ENCODE results near the gene ADGRE2. TPM values are rescaled to one million over a fixed set of nuclear protein-coding genes. Genes with fewer than 3 reads are reported as not detected.

Gene ADGRE2
- total and polyA plus RNA-seq, 2 of the 4 experiments (the other 2 are of a cell fraction): not detected

GRCh38 chr19:14718522-14719116 is 59.7 kb downstream of the ADGRE2 start:
- no peak for DNase-seq
- BruUV-seq (replicated peaks): no TSS peak

More at GRCh38 chr19:14718522-14719116, 59.7 kb downstream of the ADGRE2 start:
- H2AK5ac ChIP-seq (ENCODE audit: low read depth, low read length): no peak overlapping the region
- no peak overlapping the region for H3K4me2 ChIP-seq (ENCODE audit: low read depth, low read length)
- no peak overlapping the region for H3K4ac ChIP-seq (ENCODE audit: low read depth, low read length)
- no peak overlapping the region for H2BK20ac ChIP-seq (ENCODE audit: low read depth, low read length)
- no peaks in the 10 kb centered on the region; a peak in 1 of 4 replicates for H3K79me1 ChIP-seq (ENCODE audit: low read depth in 1 of 2, low read length in 2 of 2)
- no peaks in the 10 kb centered on the region for H4K20me1 ChIP-seq (ENCODE audit: insufficient read depth, low read length)
- H4K8ac ChIP-seq (ENCODE audit: low read depth in 2 of 2, low read length in 2 of 2): no peak overlapping the region
- H3K9me1 ChIP-seq (ENCODE audit: insufficient read depth, low read length): no peaks in the 10 kb centered on the region
- ATAC-seq (ENCODE audit: low read depth): no peak
- peaks cover 72% of the 10 kb centered on the region for H3K9me3 ChIP-seq (ENCODE audit: control insufficient read depth, insufficient read depth, low read length)
- ChIA-PET CTCF (no interaction called here), POLR2A (ENCODE audit: unreplicated experiment) (no interaction called here)
- H3K27ac ChIP-seq (ENCODE audit: insufficient read depth, low read length): no peak overlapping the region
- in situ Hi-C loops (cut with MboI; ENCODE audit: low sequenced_read_pairs) (no loop called here), dilution Hi-C loops (cut with HindIII; ENCODE audit: low sequenced_read_pairs, unreplicated experiment) (no loop called here), intact Hi-C loops (cut with micrococcal nuclease) (no loop called here)
- H3K36me3 ChIP-seq (ENCODE audit: control insufficient read depth, insufficient read depth, low read length): peaks cover 58% of the 10 kb centered on the region
- H3K23ac ChIP-seq (ENCODE audit: low read depth, low read length): no peak overlapping the region
- no peak overlapping the region for H3K4me3 ChIP-seq (ENCODE audit: insufficient read depth, low read depth, low read length)
- H2AFZ ChIP-seq (replicated peaks; ENCODE audit: low read length, poor library complexity): no peak overlapping the region
- H4K91ac ChIP-seq (ENCODE audit: insufficient read depth, low read depth, low read length): no peak overlapping the region
- no peak overlapping the region for H2AK9ac ChIP-seq (replicated peaks; ENCODE audit: low read depth, low read length, poor library complexity)
- no peak overlapping the region for H2BK120ac ChIP-seq (ENCODE audit: low read depth, low read length)
- TF ChIP-seq ELK1 (IDR thresholded peaks at IDR 0.05; ENCODE audit: borderline replicate concordance, low read depth, low read length) (no peak), FOS (IDR thresholded peaks at IDR 0.05; ENCODE audit: low read depth, low read length) (no peak), CTCF (conservative IDR thresholded peaks at IDR 0.05; ENCODE audit: low read depth, low read length) (no peak), USF2 (IDR thresholded peaks at IDR 0.05; ENCODE audit: low read depth, low read length) (no peak), CEBPB (IDR thresholded peaks at IDR 0.05; ENCODE audit: low read depth, low read length) (no peak), MAFK (IDR thresholded peaks at IDR 0.05; ENCODE audit: low read depth, low read length) (no peak), MXI1 (IDR thresholded peaks at IDR 0.05; ENCODE audit: borderline replicate concordance, low read depth, low read length) (no peak), BHLHE40 (IDR thresholded peaks at IDR 0.05; ENCODE audit: low read depth, low read length) (no peak), NFE2L2 (IDR thresholded peaks at IDR 0.05; ENCODE audit: low read depth, low read length) (no peak), CHD1 (IDR thresholded peaks at IDR 0.05; ENCODE audit: low read depth, low read length) (no peak), POLR2A (IDR thresholded peaks at IDR 0.05; ENCODE audit: low read depth, low read length) (no peak), RAD21 (IDR thresholded peaks at IDR 0.05; ENCODE audit: low read length) (no peak), RFX5 (IDR thresholded peaks at IDR 0.05; ENCODE audit: low read depth, low read length) (no peak), MAZ (IDR thresholded peaks at IDR 0.05; ENCODE audit: borderline replicate concordance, low read depth, low read length) (no peak), SMC3 (IDR thresholded peaks at IDR 0.05; ENCODE audit: low read depth, low read length) (no peak), RCOR1 (IDR thresholded peaks at IDR 0.05; ENCODE audit: insufficient replicate concordance, low read length) (no peak)
- H3K9ac ChIP-seq (ENCODE audit: low read depth, low read length): no peak overlapping the region
- WGBS, 2 experiments (ENCODE audit: extremely low coverage in 2 of 2, insufficient read length in 1 of 2): 100% methylated on average over 5 of the region's 18 CpGs; no CpG with 5 or more reads in 1 of the 2 experiments
- H3K14ac ChIP-seq (replicated peaks; ENCODE audit: low read depth, low read length): no peak overlapping the region
- no peak overlapping the region for H3K18ac ChIP-seq (ENCODE audit: low read depth, low read length)
- no peak overlapping the region for H3K56ac ChIP-seq (ENCODE audit: extremely low read depth, insufficient read depth, low read length)
- no peak overlapping the region for H4K5ac ChIP-seq (ENCODE audit: low read depth, low read length)
- no peak overlapping the region for H2BK15ac ChIP-seq (ENCODE audit: low read depth, low read length)
- H3K27me3 ChIP-seq (ENCODE audit: control insufficient read depth, insufficient read depth, low read length): no peaks in the 10 kb centered on the region
- no peak overlapping the region for H2BK5ac ChIP-seq (ENCODE audit: low read depth, low read length, poor library complexity, severe bottlenecking)
- H3K4me1 ChIP-seq (ENCODE audit: control insufficient read depth, insufficient read depth, low read length): no peaks in the 10 kb centered on the region
